ENCODE measurements around the gene AUTS2. TPM values are rescaled to one million over a fixed set of nuclear protein-coding genes. Genes with fewer than 3 reads are reported as not detected.

AUTS2 gene
- 3.5 and 5.1 TPM in 2 replicates for total RNA-seq

GRCh38 chr7:69598081-69598486 is at the start of gene AUTS2:
TSS of gene AUTS2 (plus strand) at chr7:69598475. CDS start at chr7:69599654, 1,179 bp downstream.

